ENCODE data around the gene GPR137B.

GPR137B gene

DNA sequence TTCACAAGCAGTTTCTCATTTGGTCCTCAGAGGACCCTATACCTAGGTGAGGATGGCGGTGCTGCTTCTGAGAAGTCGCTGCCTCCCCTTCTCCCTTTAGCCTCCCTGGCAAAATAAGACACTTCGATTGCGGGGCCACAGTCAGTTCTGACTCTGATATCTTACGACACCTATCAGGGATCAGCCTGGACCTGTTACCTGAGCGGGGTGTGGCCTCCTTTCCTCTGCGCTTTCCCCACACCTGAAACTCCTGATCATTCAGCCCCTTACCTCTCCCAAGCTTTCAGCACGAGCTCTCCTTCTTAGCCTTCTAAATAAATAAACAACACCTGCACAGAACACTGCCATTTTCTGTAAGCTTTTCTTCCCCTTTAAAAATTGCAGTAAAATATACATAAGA, 24.6 kb upstream of the GPR137B start:
- no peak for DNase-seq

DNA sequence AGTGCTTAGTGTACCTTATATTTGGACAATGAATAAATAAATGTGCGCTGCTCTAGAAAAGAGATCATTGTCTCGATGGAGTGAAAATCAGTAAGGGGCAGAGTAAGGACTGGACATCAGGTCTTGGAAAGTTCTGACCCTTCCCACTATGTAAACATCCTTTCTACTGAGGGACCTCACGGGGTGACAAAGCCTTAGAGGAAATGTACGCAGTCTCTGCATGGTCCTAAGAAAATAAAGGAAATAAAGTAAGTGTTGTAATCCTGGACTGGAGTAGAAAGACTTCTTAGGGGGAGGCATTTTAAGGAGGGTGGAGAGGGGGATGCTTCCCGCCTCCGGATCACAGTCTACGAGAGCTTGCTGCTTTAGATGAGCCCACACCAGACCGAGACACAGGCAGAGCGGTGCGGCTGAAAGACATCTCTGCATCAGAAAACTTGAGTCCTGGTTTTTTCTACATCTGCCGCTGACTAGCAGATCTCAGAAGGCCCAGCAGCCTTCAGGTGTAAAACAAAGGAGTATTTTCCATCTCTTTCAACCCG, 22.3 kb upstream of the GPR137B start:
- DNase-seq: no peak

DNA sequence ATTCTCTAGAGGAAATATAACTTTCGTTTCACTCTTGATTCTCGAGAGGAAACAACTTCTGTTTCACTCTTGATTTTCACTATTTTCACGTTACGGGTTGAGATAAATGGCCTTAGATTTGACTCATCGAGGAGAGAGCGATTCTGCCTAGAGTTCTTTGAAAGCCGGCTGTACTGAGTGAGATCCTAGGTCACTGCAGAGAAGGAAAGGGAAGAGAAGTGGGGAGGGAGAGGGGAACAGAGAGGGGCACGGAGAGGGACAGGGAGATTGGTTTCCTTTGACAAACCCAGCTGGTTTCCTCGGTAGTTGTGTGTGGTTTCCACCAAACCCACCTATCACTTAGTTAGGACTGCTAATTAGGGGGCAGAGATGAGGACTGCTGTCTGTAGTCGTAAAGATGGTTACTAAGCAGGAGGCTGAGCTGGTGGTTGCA, 21.6 kb upstream of the GPR137B start:
- DNase-seq: no peak

DNA sequence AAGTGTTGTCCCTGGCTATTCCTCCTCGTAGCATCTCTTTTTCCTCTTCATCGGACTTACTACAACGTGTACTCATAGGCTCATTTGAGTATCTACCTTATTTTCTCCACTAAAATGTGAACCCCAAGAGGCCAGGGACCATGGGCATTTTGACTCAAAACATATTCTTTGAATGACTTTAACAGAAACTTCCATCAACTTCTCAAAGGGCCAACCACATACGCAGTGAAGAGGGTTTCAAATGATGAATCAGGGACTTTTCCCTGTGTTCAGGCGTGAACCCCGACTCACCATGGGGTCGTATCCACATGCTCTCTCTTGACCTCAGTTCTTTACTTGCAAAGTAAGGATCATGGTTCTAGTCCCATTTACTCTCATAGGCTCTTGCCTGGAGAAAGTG, 20.2 kb upstream of the GPR137B start:
- no peak for DNase-seq

DNA sequence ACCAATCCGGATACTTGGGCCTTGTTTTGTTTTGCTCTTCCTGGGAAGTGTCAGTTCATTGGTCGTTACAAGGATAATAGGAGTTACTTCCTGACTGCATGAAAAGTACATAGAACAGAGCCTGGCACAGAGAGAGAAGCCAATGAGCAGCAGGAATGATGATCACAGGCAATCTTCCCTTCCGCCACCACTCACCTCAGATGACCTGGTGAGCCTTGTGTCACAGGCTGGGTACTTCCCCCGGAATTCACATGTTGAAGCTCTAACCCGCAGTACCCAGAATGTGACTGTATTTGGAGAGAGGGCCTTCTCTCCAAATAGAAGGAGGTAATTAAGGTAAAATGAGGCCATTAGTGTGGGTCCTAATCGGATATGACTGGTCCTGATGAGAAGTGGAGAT, 18.8 kb upstream of the GPR137B start:
- no peak for DNase-seq

DNA sequence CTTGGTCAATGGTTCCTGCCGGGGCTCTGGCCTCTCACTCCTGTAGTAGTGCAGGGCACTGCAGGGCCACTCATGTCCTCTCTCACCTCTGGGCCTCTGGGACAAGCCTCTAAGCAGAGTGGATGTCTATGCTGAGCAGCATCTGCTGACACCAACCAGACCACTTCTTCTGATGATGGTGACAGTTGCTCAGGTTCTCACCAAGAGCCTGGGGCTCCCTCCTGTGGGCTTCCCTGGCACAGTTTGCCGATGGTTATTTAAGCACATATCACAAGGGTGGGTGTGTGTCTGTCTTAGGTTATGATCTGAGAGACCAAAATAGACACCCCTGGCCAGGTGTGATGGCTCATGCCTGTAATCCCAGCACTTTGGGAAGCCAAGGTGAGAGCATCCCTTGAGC, 17.4 kb upstream of the GPR137B start:
- no peak for DNase-seq

DNA sequence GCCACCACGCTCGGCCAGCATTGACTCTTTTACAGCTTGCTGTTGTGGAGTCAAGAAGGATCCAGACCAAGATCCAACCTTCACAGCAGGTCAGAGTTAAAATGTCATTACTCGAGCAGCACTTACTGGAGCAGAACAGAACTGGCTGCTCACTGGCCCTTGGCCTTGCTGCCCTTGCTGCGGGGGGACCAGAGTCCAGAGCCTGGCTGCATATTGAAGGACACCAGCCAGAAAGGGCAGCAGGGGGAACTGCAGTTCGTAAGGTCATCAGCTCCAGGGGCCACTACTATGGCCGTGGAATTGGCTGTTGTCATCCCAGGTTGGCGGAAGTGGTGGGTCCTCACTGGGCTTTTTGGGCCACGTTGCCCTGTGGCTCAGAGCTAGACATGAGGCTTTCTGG, 15.3 kb upstream of the GPR137B start:
- DNase-seq: no peak

DNA sequence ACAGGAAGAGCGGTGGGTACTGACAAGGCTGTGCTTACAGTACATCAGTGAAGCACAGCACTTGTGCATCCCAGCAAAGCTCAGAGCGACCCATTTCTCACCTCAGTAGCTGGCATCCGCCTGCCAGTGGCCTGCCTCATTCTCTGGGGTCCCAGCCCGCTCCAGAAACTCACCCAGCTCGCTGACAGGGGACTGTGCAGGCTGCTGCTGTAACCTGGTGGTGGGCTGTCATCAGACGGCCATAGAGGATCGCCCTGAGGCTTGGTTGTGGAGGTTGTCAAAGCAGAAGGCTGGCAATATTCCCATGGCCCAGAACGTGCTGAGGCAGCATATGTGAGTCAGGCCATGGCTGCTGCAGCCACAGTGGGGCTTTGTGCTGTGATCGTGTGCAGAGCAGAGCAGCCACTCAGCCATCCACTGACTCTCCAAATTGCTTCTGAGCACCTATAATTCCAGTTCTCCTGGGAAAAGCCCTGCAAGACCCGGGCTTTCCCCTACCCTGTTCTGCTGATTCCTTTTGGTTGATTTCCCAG, 13.6 kb upstream of the GPR137B start:
- no peak for DNase-seq

DNA sequence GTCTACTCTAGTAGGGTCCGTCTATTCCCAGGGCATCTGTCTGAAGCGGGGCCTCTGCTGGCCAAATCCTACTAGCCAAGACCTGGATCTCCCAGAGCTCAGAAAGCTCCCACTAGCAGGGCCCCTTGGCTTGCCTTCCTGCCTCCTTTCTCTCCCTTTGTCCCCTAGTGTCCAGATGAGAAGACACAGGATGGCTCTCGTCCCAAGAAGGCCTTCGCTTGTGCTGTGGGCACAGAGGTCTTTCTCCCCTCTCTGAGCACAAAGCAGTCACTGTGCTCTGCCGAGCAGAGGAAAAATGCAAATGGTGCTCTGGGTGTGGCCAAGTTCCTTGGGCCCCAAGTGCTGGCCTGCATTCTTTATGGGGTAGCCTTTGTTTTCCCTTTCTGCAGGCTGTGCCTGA, 13.0 kb upstream of the GPR137B start:
- no peak for DNase-seq

DNA sequence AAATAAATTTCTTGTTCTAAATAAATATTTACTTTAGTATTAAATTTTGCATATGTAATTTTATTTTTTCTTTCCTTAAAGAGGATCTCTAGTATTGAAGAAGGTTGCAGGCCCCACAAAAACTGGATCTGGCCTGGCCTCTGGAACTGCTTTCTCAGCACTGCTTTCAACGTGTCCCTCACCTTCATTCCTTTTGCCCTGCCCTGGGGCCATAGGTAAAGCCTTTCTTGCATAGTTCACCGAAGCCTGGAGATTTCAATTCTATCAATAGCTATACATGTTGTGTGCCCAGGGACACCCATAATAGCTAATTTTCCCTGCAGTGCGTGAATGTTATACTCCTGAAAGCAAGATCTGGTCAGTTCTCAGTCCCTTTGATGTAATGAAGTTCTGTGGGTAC, 12.0 kb upstream of the GPR137B start:
- DNase-seq: no peak

DNA sequence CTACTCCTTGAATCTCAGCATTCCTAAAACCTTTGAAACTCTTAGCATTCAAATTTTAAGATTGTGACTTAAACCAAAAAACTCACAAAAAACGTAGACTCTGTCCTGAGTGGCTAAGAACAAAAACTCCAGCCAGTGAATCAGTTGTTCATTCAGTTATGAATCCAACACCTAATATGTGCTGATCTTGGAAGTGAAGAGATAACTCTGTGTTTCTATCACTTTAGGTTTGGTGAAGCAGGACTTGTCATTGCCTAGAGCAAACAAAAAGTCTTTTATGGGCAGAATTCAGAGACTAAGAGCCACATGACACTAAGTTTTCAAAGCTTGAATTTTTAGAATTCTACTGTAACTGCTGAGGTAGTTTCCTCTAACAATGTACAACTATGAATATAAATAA, 10.4 kb upstream of the GPR137B start:
- DNase-seq: no peak

DNA sequence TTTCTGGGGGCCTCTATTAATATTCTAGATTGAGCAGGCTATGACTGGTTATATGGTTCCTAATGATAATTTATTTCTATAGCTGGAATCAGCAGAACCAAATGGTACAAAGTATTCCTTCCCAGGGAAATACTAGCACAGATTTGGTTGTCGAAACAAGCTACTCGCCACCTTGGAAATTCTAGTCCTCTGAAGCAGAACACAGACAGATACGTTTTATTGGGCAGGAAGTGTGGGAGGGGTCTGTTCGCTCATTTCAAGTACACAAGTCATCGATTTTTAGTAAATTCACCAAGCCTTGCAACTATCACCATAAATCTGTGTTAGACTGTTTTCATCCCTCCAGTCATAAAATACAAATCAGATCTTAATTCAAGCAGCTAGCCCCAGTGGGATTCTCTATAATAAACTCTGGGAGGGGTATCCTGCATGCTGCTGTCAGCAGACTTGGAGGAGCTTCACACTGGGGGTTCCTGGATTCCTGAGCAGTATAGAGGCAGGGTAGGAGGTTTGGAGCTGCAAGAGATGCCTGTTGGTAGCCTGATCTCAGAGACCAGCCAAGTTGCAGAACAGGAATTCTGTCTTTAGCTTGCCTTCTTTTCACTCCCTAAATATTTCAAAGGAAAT, 9.8 kb upstream of the GPR137B start:
- no peak for DNase-seq

DNA sequence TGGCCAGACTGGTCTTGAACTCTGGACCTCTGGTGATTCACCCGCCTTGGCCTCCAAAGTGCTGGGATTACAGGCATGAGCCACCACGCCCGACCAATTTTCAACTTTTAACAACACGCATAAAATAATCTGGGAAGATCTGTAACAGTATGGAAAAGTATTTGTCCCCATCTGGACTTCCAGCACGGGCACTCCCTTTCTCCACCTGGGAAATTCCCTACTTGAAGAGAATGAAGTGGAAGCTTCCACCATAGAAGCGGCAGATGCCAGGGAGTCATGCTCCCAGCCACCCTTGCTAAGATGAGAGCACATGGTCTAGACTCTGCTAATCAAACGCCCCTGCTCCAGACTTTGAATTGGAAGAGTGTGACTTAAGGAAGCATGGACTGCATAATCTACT, 9.0 kb upstream of the GPR137B start:
- DNase-seq: no peak

DNA sequence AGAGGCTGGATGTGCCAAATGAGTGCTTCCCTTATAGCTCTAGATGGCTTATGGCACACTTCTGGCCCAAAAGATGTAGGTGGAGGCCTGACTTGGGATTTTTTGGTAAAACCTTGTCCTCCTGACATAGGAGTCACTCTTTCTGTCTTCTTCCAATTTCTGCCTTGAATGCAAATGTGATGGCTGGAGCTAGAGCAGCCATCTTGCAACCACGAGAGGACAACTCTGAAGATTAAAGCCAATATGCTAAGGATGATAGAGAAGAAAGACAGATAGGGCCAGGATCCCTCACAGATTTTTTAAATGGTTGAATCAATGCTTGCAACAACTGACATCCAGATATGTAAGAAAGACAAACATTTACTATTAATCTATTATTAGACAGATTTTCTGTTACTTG, 8.5 kb upstream of the GPR137B start:
- no peak for DNase-seq

DNA sequence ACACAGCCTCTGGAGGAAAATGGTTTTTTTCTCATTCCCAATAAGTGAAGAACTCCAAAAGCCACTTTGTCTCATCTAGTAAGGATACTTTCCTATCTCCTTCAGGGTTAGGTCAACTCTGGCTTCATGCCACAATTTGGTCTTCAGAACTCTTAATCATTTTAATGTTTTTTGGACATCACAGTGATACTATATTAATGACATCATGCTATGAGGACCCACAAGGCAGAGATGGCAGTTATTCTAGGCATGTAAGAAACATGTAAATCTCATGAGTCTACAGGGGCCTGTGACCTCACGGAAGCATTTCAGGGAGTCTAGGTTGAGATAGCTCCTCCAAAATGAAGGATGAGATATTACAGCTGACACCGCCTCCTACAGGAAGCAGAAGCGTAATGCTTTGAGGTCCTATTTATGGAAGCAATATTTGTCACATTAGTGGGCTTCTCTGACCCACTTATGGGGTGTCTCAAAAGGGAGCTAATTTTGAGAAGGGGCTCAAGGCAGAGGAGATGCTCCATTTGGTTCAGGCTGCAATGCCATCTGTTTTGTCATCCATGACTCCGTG, 5.0 kb upstream of the GPR137B start:
- no peak for DNase-seq

DNA sequence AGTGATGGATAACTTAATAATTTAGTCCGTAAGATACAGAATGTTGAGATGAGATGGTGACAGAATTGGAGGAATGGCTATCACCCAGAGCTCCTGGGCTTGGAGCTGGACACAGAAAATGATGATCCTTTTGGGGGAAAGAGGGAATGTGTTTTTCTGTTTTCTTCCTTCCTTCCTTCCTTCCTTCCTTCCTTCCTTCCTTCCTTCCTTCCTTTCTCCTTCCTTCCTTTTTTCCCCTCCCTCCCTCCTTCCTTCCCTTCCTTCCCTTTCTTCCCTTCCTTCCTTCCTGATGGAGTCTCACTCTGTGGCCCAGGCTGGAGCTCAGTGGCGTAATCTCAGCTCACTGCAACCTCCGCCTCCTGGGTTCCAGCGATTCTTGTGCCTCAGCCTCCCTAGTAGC, 2.8 kb upstream of the GPR137B start:
- DNase-seq: no peak

DNA sequence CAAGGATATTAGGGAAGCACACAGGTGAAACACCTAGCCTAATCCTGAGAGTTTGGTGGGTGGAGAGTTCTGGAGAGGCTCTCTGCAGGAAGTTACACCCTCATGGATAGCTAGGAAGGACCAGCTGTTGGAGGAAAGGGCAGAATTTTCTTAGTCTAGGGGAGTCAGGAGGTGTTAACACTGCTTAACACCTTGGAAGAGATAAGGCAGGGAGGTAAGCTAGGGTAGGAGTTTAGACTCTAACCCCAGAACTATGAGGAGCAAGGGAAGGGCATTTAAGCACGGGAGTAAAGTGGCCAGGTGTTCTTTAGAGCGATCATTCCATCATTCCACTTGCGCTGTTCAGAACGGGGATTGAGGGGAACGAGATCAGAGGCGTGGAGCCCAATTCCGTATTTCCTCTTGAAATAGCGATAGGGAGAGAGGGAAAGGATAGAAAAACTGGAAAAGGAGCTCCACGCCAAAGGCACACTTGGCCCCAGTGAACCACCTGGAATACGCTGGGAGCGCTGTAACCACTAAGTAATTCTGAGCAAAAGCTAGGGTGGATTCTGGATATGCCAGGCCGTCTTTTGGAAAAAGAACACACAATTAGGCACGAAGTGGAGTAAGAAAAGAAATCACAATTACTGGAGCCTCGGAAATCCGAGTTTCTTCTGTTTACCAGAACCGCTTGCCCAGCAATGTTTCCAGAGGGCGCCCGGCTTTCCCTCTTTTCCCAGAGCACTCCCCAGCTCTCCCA, 1.5 kb upstream of the GPR137B start:
- DNase-seq: no peak

DNA sequence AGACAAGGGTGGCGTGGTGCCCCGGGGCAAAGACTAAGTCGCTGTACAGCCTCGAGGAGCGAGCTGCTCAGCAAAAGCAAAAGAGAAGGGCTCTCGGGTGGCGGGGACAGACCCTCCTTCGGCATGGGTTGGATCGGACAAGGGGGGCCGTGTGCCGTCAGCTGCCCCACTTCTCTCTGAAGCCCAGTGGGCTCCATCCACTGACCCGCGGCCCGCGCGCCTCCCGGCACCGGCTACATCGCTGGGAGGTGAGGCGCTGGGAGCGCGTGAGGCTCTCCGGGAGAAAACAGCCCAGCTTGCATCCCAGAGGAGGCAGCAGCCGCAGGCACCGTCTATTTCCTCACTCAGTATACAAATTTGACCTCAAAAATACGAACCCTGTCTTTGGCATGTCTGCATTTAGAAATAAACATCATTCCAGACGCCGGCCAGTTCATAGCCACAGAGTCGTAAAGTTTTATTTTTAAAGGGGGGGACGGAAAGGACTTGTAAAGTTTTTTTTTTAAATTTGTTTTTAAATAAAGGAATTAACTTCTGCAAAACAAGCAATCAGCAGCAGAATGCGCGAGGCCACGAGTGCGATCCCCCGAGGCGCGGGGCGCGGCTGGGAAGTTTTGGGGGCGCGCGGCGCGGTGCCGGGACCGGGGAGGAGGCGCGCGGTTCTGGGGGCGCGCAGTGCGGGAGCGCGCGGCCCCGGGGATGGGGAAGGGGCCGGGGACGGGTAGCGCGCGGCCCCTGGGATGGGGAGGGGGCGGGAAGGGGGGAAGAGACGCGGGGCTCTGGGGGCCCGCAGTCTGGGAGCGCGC, 689 bp upstream of the GPR137B start:
- DNase-seq: peak; percentile 34

DNA sequence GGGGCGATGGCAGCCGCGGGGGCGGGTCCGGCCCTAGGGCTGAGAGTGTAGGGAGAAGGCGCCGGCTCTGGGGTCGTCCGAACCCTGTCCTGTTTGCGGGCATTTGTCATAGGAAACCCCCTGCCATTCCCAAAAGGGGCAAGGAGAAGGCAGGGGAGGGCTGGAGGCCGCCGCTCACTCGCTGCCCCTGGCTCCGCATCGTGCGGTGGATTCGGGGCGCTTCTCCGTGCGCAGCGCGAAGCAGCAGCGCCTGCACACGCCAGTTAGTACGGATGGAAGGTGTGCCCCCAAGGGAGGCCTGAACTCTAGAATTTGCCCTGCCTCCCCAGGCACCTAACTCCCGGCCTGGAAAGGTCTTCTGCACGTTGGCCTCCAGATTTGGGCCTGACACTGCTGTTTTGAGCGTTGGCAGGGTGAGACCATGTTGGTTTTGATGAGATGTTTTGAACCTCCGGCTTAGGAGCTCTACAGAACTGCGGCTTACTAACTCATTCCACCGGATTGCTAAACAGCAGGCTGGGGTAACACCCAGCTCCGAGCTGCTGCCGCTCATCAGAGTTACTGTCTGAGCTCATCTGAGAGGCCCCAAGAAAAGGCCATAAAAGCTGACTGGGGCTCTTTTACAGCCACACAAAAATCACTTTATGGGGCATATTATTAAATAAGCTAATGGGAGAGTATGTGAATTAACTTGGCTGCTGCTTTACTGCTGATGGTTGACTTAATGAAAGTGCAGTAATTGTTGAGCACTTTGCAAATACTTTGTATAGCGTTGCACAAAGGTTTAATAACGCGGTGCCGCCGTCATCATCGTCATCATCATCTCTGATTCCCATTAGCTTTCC, 987 bp downstream of the GPR137B start:
- peak; percentile 30 for DNase-seq

DNA sequence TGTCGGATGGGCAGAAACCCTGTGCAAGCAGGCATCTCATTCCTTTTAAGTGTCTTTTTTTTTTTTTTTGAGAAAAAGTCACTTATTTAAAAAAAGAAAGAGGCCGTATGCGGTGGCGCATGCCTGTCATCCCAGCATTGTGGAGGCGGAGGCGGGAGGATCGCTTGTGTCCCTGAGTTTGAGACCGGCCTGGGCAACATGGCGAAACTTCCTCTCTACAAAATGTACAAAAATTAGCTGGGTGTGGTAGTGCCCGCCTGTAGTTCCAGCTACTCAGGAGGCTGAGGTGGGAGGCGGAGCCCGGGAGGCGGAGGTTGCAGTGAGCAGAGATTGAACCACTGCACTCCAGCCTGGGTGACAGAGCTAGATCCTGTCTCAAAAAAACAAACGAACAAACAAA, 1.7 kb downstream of the GPR137B start:
- no peak for DNase-seq

DNA sequence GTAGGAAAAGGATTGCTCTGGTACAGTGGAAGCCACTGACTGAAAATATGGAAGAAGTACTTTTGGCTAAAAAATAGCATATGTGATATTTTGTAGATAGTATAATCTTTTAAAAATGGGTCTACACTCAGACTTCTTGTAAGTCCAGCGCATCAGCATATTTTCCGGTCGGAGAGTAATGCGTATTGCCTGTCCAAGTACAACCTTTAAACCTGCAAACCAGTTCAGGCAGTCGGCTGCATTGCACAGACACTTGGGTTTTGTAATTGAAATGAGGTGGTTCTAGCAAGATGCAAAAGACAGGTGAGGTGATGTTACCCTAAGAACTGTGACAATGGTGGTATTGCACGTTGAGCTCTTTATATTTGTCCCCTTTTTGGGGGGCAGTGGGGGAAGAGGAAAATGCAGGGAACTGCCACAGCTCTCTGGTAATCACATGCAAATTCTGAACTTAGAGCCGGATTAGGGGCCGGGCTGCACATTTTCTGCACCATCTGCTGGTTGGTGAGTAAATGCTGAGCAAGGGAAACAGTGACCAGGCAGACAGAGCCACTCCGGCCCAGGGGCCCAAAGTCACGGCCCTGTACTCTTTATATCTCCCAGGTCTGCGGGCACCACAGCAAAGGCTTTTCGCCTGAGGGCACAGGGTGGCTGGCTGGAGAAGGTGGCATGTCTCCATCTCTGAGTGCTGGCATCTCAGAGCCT, 2.3 kb downstream of the GPR137B start:
- no peak for DNase-seq

DNA sequence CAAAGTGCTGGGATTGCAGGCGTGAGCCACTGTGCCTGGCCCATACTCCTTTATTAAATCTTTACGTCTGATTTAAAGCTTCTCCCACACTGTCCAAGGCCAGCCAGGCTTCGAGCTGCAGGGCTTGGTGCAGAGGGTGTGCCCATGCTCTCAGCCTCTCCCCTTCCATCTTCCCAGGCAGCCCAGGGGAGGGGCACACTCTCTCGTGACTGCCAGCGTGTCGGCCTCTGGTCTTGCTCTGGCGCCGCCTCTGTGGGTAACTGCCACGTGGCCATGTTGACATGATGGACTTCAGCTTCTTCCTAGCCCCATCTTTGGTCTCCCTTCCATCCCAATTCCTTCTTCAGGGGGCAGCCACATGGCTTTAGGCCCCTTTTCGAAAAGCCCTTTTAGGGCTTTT, 4.7 kb downstream of the GPR137B start:
- no peak for DNase-seq
